Adrenal gland (tissue), 5 donors: Measurements from ENCODE around the gene BRF1.

Experiments used
- POLR2A ChIP-seq, 2 donors: fragments of 450-650 bp; IDR thresholded peaks; one replicate each; pipeline ENCODE4 v1.6.1; 2017; ENCODE audit warnings: antibody characterized with exemption in 2 of 2, mild to moderate bottlenecking in 2 of 2, moderate library complexity in 1 of 2
- TF ChIP-seq, protein P1 (sequence below), 6 experiments: fragments of 450-650 bp in 4 of 6; fragments of 200-600 bp in 2 of 6; sonication (generic) in 1 of 6; IDR thresholded peaks; 1 replicate in 5 of 6; 2 replicates in 1 of 6; pipeline versions ENCODE4 v1.5.1 to v1.8.0; 2016 to 2021; ENCODE audit warnings: antibody characterized with exemption in 6 of 6, mild to moderate bottlenecking in 2 of 6, moderate library complexity in 1 of 6
- donor health status: DM: no; HTN: no; CAD: no.

DNA sequence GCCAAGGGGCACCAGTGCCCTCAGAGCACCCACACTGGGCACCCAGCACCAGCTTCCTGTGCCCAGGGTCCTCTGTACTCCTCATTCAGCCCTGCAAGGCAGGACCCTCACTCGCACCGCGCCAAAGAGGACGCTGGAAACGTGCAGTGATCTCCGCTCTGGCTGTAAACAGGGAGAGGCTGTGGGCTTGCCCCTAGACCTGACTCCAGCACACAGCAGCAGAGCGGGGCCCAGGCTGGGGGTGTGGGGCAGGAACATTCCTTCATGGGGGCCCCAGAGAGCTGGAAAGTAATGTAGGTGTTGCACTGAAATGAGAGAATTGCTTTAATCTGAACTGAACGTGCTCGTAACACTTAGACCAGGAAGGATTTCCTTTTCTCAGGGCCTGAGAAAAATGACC lies 5.0 kb upstream of the BRF1 start:
- TF ChIP-seq, protein P1, sequence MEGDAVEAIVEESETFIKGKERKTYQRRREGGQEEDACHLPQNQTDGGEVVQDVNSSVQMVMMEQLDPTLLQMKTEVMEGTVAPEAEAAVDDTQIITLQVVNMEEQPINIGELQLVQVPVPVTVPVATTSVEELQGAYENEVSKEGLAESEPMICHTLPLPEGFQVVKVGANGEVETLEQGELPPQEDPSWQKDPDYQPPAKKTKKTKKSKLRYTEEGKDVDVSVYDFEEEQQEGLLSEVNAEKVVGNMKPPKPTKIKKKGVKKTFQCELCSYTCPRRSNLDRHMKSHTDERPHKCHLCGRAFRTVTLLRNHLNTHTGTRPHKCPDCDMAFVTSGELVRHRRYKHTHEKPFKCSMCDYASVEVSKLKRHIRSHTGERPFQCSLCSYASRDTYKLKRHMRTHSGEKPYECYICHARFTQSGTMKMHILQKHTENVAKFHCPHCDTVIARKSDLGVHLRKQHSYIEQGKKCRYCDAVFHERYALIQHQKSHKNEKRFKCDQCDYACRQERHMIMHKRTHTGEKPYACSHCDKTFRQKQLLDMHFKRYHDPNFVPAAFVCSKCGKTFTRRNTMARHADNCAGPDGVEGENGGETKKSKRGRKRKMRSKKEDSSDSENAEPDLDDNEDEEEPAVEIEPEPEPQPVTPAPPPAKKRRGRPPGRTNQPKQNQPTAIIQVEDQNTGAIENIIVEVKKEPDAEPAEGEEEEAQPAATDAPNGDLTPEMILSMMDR (IDR thresholded peaks at IDR 0.05) = no peak
- no peak for TF ChIP-seq POLR2A (IDR thresholded peaks at IDR 0.05)
